GM19025 (cell line): ENCODE measurements around the gene PRKAG2.
"Not testable (repeated sequence)": the region's sequence is repeated elsewhere in the genome, so short reads cannot be mapped to it uniquely, and the experiment has no call there.

Experiments
- ATAC-seq: cut with Tn5 transposase; IDR thresholded peaks from one replicate; pipeline ENCODE4 v1.9.1; 2021; ENCODE audit warnings: mild to moderate bottlenecking, low read depth, moderate library complexity; ENCODE audit not compliant: unreplicated experiment

Gene PRKAG2

DNA sequence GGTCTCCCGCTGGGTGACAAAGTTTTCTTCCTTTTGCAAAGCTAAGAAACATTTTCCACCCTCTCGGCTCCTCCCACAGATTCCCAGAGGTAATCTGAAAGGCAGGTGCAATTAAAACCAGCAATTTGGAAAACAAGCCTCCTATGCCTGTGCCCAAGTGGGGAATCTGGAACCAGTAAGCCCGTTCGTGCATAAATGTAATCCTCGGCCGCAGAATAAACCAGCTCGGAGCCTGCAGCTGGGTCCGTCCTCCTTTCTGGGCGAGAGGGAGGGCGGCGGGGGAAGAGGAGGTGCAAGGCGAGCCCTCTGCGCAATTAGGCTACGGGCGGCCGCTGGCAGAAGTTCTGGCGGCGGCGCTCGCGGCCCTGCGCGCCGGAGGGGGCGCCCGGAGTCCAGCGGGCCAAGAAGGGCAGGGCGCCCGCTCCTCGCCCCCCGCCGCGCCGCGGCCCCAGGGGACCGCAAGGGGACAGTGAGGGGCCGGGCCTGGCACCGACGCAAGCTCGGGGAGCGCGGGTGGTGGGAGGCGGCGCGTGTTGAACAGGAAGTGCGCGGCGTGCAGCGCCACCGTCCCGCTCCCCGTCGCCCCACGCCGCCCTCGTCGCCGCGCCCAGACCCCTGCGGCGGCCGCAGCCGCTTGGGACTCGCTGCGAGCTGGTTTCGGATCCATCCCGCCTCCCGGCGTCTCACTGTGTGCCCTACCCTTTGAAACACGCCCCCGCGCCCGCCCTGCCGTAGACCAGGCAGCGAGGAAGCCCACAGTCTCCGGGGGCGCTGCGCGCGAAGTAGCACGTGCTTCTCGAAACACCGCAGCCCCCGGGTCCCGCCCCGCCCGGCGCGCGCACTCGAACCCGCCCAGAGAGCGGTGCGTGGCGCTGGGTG is at the start of gene PRKAG2:
PRKAG2 (minus strand) TSS at position 217 of the 879 bp plus-strand sequence. CDS start 495 bp downstream, outside the sequence.
- ATAC-seq = peak; percentile 55

DNA sequence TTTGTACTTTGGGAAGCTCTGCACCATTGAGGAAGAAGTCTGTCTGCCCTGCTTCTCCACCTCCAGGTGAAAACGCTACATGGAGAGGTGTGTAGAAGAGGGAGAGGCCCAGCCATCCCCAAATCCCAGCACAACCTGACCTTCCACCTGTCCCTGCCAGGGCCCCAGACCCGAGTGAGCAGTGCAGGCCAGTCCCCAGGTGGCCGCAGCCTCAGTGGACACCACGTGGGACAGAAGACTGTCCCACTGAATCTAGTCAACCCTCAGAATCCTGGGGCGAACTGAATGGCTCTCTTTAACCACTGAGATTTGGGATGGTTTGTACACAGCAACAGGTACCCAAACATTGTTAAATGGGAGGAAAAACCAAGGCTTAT is 49.4 kb upstream of the PRKAG2 start:
- ATAC-seq = no peak

DNA sequence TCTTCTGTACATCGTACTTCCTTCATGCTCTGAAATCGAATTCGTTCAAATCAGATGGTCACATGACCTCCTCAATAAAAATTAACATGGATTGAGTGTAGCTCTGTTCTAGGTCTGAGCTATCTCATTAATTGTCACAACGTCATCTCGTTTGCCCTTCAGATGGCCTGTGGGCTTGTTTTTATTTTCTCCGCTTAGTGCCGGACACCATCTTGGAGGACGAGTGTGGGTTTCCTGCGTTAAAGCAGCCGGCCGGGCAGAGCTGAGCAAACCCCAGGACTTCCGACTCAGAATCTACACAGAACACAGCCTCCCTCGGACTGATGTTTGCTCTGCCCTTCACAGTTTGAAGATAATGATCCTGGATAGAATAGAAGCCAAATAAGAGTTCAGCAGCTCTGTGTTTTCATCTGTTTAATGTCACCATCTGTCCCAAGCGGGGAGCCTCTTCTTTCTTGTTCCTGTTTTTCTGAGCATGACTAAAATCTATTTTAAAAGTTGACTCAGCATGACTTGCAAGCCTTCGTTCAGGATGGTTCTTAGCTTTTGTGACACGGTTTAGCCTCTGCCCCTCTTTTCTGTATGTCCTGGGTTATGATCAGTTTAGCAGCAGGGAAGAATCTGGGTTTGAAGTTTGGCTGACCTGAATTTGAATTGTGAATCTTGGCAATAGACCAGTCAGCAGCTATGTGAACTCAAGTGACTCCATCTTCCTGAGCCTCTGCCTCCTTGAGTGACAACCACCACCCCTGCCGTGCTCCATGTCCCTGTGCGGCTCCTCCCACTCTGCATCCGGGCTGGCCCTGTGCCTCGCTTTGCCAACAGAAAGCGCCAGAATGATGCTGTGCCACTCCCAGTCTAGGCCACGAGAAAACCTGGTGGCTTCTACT is 48.8 kb upstream of the PRKAG2 start:
- peak; percentile 68 for ATAC-seq

DNA sequence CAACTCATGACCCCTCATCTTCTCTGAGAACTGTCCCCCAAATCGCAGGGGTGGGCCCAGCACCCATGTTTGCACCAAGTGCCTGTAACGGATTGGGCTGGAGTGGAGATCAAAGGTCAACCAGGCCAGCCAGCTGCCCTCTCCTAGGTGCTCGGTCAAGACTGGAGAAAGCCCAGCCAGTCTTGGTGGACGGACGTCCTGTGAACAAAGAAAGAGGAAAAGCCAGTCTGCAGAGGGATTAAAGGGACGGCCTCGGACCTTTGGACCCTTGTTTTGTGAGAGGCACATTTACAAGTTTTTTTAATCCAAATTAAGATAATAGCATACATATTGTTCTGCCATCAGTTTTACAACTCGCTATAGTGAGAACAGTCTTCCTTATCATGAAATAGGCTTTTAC is 47.6 kb upstream of the PRKAG2 start:
- no peak for ATAC-seq

DNA sequence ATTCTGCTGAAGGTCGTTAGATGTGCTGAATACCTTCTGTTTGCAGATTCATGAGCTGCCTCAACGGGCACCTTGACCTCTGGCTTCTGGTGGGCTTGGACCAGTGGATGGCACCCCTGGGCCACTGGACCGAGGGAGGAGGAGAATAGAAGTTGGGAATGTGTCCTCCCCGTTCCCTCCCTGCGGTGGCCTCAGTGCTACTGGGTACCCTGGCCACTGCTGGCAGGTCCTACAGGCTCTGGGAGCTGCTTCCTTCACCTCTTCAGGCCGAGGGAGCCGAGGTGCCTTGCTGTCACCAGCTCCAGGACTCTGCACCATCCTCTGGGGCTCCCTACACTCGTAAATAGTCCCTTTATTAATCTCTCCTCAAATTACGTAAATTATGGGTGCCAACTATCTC is 47.1 kb upstream of the PRKAG2 start:
- no peak for ATAC-seq

GRCh38 chr7:151923097-151923876 is 46.4 kb upstream of the PRKAG2 start:
- ATAC-seq = no peak

GRCh38 chr7:151921451-151921850 is 44.5 kb upstream of the PRKAG2 start:
- no peak for ATAC-seq

DNA sequence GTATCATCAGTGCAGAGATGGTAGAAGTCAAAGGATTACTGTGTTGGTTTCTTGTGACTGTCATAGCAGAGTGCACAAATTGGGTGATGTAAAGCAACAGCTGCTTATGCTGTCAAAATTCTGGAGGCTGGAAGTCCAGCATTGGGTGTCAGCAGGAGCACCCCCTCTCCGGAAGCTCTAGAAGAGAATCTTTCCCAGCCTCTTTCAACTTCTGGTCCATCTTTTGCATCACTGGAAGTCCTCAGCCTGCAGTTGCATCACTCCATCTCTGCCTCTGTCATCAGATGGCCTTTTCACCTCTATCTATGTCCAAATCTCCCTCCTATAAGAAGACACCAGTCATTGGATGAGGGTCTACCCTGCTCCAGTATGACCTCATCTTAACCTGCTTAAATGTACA is 43.6 kb upstream of the PRKAG2 start:
- ATAC-seq = no peak

DNA sequence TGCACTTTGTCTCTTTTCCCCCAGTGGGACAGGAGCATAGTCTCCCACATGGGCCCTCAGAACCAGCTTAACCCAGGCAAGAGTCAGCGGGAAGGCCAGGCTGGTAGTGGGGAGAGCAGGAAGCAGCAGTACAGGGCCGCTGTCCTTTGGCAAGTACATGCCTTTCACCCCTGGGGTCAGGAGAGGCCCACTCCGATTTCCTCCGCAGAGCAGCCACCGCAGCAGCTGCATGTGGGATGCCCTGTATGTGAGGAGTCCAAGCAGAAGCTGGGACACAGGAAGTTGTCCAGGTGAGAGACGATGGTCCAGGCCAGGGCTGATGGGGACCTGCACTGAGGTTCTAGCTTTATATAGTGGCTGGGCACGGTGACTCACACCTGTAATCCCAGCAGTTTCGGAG is 42.7 kb upstream of the PRKAG2 start:
- ATAC-seq = no peak

DNA sequence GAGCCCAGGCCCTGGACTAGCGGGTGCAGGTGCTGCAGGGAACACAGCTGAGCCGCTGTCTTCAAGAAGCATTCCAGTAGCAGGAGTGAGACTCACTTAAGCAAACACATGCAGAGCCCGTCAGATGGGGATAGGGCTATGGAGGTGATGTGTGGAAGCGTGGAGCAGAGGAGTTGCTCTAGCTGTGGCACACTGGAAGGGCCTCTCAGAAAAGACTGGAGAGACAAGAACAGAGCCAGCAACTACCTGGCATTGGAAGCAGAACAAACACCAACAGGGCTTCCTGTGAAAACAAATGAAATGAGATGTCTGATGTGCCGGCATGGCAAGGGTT is 41.6 kb upstream of the PRKAG2 start:
- ATAC-seq = no peak

GRCh38 chr7:151917791-151918509 is 41.0 kb upstream of the PRKAG2 start:
- ATAC-seq = no peak

- ATAC-seq = no peak
Observed at GRCh38 chr7:151914051-151914450, 37.1 kb upstream of the PRKAG2 start.

DNA sequence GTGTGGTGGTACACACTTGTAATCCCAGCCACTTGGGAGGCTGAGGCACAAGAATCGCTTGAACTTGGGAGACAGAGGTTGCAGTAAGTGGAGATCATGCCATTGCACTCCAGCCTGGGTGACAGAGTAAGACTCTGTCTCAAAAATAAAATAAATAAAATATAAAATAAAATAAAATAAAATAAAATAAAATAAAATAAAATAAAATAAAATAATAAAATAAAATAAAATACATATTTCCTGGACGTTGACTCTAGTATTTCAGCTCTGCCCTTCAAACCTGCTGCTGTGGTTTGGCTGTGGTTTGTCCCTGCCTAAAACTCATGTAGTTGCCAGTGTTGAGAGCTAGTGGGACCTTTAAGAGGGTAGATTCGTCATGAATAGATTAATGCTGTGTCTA is 33.7 kb upstream of the PRKAG2 start:
- not testable (repeated sequence) for ATAC-seq

DNA sequence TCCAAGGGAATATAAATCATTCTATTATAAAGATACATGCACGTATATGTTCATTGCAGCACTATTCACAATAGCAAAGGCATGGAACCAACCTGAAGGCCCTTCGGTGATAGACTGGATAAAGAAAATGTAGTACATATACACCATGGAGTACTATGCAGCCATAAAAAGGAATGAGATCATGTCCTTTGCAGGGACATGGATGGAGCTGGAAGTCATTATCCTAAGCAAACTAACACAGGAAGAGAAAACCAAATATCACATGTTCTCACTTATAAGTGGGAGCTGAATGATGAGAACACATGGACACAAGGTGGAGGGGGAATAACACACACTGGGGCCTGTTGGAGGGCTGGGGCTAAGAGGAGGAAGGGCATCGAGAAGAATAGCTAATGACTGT is 30.2 kb upstream of the PRKAG2 start:
- ATAC-seq = not testable (repeated sequence)

- ATAC-seq = no peak
Observed at GRCh38 chr7:151905766-151906165, 28.9 kb upstream of the PRKAG2 start.

DNA sequence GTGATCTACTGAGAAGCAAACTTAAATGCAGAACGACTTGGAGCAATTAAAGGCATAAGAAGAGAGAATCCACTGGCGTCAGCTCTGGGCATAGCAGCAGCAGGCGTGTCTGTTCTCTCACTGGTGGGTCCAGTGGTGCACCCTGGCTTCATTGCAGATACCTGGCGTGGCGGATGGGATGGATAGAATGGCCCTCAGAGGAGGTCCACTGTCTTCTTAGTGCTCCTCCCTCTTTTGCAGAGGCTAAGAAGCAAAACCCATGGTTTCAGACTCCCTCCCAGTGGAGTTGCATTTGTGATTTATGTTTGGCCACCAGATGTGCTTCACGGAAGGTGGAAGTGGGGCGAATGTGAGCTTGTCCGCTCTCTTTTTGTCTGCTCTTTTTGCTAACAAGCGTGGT is 28.4 kb upstream of the PRKAG2 start:
- ATAC-seq = no peak

DNA sequence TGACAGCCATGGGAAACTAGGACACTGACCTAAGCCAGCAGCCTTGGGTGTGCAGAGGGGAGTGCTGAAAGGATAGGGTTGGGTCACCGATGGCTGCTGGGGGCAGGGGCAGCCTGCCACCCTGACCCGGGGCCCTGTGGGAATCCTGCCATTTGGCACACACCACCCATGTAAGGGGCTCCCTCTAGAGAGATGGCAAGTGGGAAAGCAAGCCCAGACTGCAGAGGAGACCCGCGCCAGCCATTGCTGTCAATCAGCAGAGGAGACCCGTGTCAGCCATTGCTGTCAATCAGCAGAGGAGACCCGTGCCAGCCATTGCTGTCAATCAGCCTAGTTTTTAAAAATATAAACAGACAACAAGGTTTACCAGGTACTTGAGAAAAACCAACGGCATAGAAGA is 27.4 kb upstream of the PRKAG2 start:
- ATAC-seq = no peak

- no peak for ATAC-seq
Observed at GRCh38 chr7:151903249-151904032, 26.5 kb upstream of the PRKAG2 start.

GRCh38 chr7:151902311-151902710 is 25.4 kb upstream of the PRKAG2 start:
- ATAC-seq = no peak
